GM21390 (cell line): ENCODE results near the gene CCL4L2.
A peak's percentile ranks its signal among the peaks of the same experiment; 100 is the strongest.
"Not testable (repeated sequence)": the region's sequence is repeated elsewhere in the genome, so short reads cannot be mapped to it uniquely, and the experiment has no call there.

ENCODE experiments used
- ATAC-seq: cut with Tn5 transposase; IDR thresholded peaks from one replicate; pipeline ENCODE4 v1.9.1; 2021; ENCODE audit not compliant: unreplicated experiment

CCL4L2 gene

DNA sequence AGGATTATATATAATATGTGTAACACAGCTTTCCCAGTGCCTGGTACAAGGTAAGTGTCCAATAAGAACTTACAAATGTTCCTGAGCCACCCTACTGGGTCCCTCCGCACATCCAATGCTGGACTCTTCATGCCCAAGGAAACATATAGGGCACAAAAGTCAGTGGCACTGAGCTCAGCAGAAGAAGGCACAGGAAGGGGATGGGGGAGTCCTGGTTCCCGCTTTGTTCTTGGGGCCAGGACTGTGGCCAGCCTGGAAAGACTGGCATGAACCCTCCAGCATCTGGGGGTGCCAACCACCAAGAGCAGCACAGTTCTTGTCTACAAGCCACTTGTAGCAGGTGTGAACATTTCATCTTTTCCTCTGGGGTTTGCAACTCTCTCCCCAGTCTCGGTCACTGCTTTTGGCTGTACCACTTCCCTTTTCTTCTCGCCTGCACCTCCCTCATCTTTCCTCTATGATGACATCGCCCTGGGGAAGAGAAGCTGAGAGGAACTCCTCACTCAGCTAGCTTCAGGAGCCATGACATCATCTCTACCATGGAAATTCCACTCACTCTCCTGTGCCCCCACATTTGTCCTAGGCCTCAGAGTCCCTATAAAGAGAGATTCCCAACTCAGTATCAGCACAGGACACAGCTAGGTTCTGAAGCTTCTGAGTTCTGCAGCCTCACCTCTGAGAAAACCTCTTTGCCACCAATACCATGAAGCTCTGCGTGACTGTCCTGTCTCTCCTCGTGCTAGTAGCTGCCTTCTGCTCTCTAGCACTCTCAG lies at the start of gene CCL4L2:
Gene CCL4L2, plus strand, starts transcription at position 625 of the 773 bp plus-strand sequence.
- peak; percentile 68 for ATAC-seq

GRCh38 chr17:36168836-36169235 lies 42.0 kb upstream of the CCL4L2 start:
- not testable (repeated sequence) for ATAC-seq

GRCh38 chr17:36176536-36176935 lies 34.3 kb upstream of the CCL4L2 start, which contains the start of gene TBC1D3B:
Gene TBC1D3B (minus strand): TSS chr17:36176636. CDS start chr17:36175050, 1,586 bp downstream.
- not testable (repeated sequence) for ATAC-seq

GRCh38 chr17:36181446-36182175 lies 29.3 kb upstream of the CCL4L2 start:
- ATAC-seq: not testable (repeated sequence)

- ATAC-seq: no peak
Measured at GRCh38 chr17:36182176-36183000, 28.5 kb upstream of the CCL4L2 start.

GRCh38 chr17:36183001-36183971 lies 27.6 kb upstream of the CCL4L2 start:
- no peak for ATAC-seq

GRCh38 chr17:36184023-36184765 lies 26.7 kb upstream of the CCL4L2 start:
- no peak for ATAC-seq

- no peak for ATAC-seq
Measured at GRCh38 chr17:36185416-36185815, 25.4 kb upstream of the CCL4L2 start.

DNA sequence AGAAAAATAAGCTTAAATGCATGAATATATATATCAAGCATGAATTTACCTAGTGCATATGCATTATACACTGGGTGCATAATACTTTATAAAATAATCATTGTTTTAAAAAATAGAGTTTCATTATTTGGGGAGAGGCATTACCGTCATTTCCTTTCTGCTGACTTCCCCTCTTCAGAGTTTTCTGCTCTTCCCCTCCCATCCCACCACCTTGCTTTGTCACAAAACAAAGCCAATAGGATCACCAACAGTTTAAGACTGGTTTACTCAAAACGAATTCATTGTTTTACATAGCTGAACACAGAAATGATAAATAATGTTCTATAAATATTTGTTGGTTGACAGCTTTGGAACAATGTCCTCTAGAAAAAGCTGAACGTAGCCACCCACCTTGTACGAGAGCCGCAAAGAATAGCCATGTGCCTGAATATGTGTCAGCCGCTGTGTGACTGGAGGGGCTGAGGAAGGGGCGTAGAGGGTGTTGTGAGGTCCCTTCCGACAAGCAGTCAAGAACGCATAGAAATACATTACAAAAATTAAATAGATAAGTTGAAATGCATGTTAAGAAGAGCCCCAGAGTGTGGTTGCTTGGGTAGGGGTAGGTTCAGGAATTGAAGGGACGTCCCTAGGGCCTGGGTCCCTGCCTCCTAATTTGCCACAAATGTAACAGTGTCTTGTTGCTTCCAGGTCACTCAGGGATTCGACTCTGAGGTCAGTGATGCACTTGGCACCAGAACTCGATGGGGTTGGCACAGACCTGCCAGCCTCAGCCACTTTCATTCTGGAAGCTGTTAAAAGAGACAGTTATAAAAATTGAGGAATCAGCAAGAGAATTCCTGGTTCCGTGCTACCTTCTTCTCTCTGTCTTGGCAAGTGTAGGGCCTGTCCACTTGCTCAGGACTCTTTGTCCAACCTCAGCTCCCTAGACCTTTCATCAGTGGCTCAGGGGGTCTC lies 23.8 kb upstream of the CCL4L2 start:
- ATAC-seq: not testable (repeated sequence)

- not testable (repeated sequence) for ATAC-seq
Measured at GRCh38 chr17:36187943-36188665, 22.8 kb upstream of the CCL4L2 start.

- ATAC-seq: peak; percentile 72
Measured at GRCh38 chr17:36188891-36189306, 22.0 kb upstream of the CCL4L2 start.

DNA sequence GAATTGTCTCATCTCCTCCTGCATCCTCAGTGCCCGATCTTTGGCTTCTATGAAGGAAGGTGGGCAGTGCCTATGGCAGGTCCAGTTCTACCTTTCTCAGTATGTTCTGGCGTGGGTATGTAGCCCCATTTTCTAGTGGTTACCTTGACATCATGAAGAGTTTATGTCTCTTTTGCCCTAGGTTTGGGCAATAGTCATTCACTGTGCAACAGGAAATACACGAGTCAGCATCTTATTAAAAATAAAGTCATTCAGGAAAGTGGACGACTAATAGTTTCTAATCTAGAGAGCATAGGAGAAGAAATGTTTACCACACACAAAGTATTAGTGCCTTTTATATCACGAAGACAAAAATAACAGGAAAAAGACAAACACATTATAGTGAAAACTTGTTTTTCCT lies 20.9 kb upstream of the CCL4L2 start:
- ATAC-seq: not testable (repeated sequence)

GRCh38 chr17:36190549-36191330 lies 20.1 kb upstream of the CCL4L2 start:
- ATAC-seq: not testable (repeated sequence)

DNA sequence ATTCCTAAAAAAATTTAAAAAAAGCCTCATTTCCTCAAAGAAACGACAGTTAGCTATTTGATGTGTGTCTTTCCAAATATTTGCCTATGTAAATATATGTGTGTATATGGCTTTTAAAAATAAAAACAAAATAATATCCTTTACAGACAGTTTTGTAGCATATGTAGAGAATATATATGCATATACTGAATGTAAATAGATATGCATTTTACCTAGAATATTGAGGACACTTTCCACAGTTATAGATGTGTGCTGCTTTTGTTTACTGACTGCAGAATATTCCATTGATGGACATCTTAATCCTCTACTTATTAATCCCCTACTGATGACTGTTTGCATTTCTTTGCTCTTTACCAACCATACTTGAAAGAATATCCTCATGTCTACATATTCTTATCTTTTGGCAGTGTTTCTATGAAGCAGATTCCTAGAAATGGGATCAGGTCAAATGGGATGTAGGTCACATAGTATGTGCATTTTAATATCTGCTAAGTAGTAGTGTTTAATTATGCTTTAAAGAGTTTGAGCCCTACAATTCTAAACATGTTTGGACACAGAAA lies 17.6 kb upstream of the CCL4L2 start:
- no peak for ATAC-seq

- ATAC-seq: not testable (repeated sequence)
Measured at GRCh38 chr17:36194147-36194831, 16.6 kb upstream of the CCL4L2 start.
